ENCODE data around the gene QSOX1.

DNA sequence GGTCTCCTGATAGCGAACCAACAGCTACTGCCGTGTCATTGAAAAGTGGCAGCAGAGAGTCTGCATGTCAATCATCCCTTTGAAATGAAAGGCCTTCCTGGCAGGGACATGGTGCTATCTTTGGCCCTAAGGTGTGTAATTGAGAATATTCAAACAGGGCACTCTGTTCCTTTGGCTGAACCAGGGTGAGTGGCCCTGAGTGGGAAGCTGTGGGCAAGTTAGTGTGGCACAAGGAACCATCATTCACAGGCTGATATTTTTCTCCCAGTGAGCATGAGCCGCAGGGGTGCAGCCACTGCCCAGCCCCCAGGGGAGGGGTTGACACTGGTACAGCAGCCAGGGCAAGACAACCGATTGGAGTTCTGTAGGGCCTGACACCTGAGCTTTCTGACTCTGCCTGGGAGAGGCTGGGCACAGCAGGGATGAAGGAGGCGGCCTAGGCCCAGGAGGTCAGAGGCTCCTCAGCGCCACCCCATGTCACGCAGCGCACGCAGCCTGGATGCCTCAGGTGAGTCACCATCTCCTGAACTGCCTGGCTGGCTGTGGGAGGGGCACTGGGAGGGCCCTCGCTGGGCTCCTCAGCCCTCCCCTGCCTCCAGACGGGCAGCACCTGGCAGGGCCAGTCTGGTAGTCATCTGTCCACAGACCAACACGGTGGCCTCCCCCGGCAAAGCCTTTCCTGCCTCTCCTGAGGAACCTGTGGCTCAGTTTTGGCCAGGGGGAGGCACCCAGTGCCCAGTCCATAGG, 13.2 kb downstream of the QSOX1 start:
- TF ChIP-seq, protein P1, sequence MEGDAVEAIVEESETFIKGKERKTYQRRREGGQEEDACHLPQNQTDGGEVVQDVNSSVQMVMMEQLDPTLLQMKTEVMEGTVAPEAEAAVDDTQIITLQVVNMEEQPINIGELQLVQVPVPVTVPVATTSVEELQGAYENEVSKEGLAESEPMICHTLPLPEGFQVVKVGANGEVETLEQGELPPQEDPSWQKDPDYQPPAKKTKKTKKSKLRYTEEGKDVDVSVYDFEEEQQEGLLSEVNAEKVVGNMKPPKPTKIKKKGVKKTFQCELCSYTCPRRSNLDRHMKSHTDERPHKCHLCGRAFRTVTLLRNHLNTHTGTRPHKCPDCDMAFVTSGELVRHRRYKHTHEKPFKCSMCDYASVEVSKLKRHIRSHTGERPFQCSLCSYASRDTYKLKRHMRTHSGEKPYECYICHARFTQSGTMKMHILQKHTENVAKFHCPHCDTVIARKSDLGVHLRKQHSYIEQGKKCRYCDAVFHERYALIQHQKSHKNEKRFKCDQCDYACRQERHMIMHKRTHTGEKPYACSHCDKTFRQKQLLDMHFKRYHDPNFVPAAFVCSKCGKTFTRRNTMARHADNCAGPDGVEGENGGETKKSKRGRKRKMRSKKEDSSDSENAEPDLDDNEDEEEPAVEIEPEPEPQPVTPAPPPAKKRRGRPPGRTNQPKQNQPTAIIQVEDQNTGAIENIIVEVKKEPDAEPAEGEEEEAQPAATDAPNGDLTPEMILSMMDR (IDR thresholded peaks at IDR 0.05; ENCODE audit: extremely low read depth in 1 of 2, insufficient read depth in 1 of 2, low read depth in 1 of 2, low read length in 2 of 2), result no peak
- TF ChIP-seq POLR2A (IDR thresholded peaks at IDR 0.05; ENCODE audit: low read depth, low read length) (no peak), POLR2AphosphoS5 (IDR thresholded peaks at IDR 0.05; ENCODE audit: insufficient read depth, low read depth, low read length) (no peak), EZH2 (IDR thresholded peaks at IDR 0.05; ENCODE audit: borderline replicate concordance, low read depth, low read length, severe bottlenecking) (no peak), MYC (IDR thresholded peaks at IDR 0.05; ENCODE audit: low read depth, low read length) (no peak), GATA2 (IDR thresholded peaks at IDR 0.05; ENCODE audit: insufficient read depth, insufficient read length, low read depth, low read length) (no peak)
- TF ChIP-seq, protein P2, sequence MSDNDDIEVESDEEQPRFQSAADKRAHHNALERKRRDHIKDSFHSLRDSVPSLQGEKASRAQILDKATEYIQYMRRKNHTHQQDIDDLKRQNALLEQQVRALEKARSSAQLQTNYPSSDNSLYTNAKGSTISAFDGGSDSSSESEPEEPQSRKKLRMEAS (IDR thresholded peaks at IDR 0.05; ENCODE audit: insufficient read depth, insufficient read length), result no peak

All from endothelial cell of umbilical vein (primary cell).